ENCODE results near the gene SND1.

- TF ChIP-seq CTCF (IDR thresholded peaks at IDR 0.05) (no peak), EZH2 (IDR thresholded peaks at IDR 0.05; ENCODE audit: borderline replicate concordance, insufficient read depth, low read depth, low read length, poor library complexity, severe bottlenecking) (no peak)
Observed at GRCh38 chr7:127650847-127651555, 993 bp upstream of the SND1 start.

All from B cell (primary cell).